Kidney glomerular epithelial cell (primary cell): ENCODE measurements around the gene FLOT2.
"Not testable (repeated sequence)": the region's sequence is repeated elsewhere in the genome, so short reads cannot be mapped to it uniquely, and the experiment has no call there.

ENCODE experiments used
- DNase-seq: peaks from one replicate; lab custom pipeline; 2025; lab: John Stamatoyannopoulos, UW

FLOT2 gene, protein sequence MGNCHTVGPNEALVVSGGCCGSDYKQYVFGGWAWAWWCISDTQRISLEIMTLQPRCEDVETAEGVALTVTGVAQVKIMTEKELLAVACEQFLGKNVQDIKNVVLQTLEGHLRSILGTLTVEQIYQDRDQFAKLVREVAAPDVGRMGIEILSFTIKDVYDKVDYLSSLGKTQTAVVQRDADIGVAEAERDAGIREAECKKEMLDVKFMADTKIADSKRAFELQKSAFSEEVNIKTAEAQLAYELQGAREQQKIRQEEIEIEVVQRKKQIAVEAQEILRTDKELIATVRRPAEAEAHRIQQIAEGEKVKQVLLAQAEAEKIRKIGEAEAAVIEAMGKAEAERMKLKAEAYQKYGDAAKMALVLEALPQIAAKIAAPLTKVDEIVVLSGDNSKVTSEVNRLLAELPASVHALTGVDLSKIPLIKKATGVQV

GRCh38 chr17:28896884-28897768, at the start of gene FLOT2:
TSS of gene FLOT2 (minus strand) at chr17:28897733. CDS start at chr17:28897574, 159 bp downstream.
- no peak for DNase-seq

GRCh38 chr17:28946239-28946638, 48.7 kb upstream of the FLOT2 start:
- DNase-seq: peak; percentile 78

GRCh38 chr17:28944862-28945741, 47.6 kb upstream of the FLOT2 start:
- no peak for DNase-seq

DNA sequence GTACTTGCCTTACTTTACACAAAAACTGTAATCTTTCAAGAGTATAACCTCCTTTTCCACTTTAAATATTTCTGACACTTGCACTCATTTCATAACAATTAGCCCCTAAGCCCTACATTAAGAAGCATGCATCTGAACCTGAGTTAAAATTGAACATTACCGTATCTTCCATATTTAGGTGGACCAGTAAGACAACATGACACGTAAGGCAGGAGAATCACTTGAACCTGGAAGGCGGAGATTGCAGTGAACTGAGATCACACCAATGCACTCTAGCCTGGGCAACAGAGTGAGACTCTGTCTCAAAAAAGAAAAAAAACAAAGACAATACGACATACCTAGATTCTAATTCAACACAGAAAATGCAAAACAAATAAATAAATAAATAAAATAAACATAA, 46.8 kb upstream of the FLOT2 start:
- DNase-seq: no peak

DNA sequence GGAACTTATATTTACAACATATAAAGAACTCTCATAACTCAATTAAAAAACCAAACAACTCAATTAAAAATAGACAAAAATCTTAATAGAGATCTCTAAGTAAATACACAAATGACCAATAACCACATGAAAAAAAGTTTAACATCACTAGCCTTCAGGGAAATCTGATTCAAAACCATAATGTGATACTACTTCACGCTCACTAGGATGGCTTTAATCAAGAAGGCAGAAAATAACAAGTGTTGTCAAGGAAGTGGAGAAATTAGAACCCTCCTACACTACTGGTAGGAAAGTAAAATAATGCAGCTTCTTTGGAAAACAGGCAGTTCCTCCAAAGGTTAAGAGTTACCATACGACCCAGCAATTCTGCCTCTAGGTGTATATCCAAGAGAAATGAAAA, 45.4 kb upstream of the FLOT2 start:
- DNase-seq: no peak

- no peak for DNase-seq
These were observed 43.7 kb upstream of the FLOT2 start for GRCh38 chr17:28941251-28941650.

GRCh38 chr17:28940675-28941074, 43.1 kb upstream of the FLOT2 start:
- no peak for DNase-seq

DNA sequence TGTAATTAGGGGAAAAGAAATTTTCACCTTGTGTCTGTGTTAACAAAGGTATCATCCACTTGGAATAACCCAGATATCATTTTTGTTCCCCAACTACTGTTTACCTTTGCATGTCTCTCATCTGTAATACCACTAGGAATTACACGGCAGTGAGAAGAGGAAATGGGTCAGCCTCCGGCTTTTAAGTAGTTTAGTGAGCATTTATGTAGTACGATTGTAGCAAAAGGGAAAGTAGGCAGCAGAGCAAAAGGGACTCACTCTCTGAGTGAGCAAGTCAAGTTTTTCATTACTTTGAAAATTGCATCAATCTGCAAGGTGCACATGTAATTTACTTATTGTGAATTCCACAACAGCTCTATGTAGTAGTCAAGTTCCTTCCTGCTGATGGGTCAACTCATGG, 42.6 kb upstream of the FLOT2 start:
- no peak for DNase-seq

DNA sequence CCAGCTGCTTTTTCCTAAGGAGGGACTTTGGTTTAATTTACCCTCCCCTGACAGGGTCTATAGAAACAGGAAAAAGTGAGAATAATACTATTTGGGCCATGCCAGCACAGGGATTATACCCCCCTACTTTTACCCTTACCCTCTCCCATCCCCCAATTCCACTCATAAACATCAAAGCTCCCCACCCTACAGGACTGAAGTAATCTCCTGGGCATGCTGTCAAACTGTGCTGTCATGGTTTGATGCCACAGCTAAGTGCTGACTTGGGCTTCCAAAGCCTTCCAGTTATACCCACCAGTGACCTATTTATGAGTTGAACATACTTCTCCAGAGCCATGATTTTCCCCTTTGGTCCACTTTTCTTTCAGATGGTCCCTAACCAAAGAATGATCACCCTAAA, 41.0 kb upstream of the FLOT2 start:
- DNase-seq: no peak

DNA sequence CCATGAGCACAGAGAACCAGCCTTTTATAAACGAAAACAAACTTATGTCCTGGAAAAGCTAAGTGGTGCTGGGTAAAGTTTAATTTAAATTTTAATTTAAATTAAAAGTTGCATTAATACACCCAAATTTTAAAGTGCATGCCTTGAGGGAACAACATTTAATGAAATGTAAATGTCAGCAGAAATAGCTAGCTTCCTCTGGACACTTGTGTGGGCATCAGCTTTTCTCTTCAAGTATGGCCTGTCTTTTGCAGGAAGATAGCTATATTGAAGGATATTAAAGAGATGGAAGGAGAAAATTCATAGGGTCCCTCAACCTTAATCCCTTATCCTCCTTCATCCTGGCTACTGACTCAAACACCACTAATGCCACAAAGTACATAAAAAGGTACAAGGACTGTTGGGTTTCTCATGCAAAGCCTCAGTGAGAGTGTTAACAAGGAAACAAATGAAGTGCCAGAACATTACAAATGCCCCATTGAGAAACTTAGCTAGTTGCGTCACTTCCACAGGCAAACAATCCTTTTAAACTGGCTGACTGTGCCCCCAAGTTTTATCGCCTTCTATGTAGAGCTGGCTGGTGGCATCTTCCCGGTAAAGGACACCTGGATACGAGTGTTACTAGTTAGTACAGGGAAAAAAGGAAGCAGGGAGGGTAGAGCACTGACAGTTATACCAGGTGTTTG, 39.7 kb upstream of the FLOT2 start:
- DNase-seq: no peak

DNA sequence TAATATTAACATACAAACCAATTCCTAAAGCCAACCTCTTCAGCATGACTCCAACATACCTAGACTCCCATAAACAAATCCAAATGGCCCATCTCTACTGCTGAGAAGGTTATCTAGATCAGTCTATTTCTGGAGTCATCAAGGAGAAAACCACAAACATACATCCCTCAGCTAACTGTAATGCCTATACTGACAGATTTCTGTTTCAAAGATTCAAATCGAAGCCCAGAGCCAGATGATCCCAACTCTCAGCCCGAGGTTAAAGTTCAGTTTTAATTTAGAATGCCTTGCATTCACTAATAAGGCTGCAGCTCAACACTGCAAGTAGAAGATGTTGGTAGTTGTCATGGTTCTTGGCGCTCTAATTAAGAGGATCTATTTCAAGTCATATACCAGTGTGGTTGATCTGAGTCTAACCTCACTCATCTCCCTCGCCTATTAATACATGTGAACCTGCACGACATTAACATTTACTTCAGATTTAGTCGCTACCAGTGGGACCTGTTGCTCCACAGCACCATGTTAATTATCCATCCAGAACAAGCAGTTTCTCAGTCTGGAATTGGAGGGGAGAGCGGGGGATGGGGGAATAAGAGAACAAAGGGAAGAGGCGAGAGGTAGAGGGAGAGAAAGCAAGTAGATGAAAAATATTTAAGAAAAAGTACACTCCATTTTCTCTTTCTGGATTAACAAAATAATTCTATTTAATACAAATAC, 38.4 kb upstream of the FLOT2 start:
- no peak for DNase-seq

DNA sequence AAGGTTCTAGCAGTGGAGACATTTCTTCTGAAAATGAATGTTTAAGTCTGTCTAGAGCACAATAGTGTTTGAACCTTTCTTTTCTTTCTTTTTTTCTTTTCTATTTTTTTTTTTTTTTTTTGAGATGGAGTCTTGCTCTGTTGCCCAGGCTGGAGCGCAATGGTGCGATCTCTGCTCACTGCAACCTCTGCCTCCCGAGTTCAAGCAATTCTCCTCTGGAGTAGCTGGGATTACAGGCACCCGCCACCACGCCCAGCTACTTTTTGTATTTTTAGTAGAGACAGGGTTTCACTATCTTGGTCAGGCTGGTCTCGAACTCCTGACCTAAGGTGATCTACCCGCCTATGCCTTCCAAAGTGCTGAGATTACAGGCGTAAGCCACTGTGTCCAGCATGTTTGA, 37.0 kb upstream of the FLOT2 start:
- not testable (repeated sequence) for DNase-seq

GRCh38 chr17:28929787-28930186, 32.3 kb upstream of the FLOT2 start:
- no peak for DNase-seq

GRCh38 chr17:28928061-28928460, 30.5 kb upstream of the FLOT2 start:
- DNase-seq: peak; percentile 27

DNA sequence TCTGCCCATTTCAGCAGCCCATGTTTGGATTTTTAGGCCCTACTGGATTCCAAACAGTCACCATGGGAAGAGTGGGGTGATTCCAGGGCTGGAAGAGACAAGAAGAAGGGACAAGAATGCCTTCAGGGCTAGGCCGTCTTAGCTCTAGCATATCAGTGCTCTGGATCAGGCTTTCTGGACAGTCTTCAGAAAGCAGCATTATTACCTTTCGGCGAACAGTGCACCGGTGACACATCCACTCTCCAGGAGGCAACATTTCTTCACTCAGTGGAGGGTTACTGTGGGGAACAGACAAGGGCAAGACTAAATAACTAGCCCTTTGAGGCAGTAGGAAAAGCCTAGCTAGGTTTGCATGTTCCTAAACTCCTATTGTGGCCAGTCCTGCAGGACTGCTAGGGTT, 29.3 kb upstream of the FLOT2 start:
- no peak for DNase-seq

GRCh38 chr17:28926366-28926765, 28.8 kb upstream of the FLOT2 start:
- no peak for DNase-seq

DNA sequence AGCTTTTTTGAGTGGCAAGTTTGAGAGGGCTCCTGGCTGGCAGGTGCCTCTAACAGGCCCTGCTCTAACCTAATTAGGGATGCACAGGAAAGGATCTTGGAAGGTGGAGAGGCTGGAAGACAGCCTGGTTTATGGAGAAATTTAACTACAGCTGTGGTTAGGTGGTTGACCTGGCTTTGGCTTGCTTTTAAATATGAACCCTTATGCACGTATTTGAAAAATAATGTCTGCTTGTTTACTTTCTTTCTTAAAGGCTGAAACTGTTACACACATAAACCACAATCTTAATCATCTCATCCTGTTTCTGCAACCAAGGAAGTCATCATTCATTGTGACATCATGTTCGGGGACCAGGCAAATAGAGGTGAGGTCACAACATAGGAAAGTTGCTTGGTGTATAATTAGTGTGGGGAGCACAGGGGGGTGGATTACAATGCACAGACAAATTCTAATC, 28.4 kb upstream of the FLOT2 start:
- peak; percentile 24 for DNase-seq

DNA sequence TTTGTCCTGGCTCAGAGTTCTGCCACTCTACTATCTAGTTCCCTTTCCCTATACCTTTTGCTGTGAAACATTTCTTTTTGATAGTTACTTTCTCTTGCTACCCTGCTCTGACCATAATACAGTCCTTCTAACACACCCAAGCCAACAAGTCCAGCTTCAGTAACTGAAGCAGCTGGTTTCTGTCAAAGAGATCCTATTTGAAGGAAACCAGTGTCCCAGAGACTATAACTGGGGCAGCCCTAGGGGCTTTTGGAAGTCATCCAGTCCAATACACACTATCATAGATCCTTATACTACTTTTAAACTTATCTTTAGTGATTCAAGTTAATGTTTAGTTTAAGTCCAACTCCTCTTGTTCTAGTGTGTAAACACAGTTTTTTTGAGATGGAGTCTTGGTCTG, 22.7 kb upstream of the FLOT2 start:
- no peak for DNase-seq

DNA sequence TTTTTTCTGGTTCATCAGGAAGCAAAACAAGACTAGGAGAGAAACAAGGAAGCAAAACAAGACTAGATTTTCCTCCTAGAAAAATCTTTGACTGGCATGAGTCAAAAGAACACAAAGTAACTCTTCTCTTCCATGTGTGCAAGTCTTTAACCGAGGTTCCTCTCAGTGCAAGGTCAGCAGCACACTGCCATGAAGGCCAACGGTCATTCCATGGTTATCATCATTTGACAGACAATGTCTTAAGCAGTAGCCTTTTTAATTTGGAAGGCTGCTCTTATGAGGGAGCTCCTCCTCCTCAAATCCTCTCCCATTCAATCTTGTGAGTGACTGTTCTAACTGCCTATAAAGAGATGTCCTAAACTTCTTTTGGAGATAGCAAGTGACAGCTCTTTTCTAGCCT, 20.8 kb upstream of the FLOT2 start:
- DNase-seq: no peak

GRCh38 chr17:28917465-28917864, 19.9 kb upstream of the FLOT2 start:
- DNase-seq: no peak

- DNase-seq: no peak
These were observed 19.5 kb upstream of the FLOT2 start for GRCh38 chr17:28917029-28917428.
